GM23338 (cell line): ENCODE measurements around the gene UBALD2. TPM values are rescaled to one million over a fixed set of nuclear protein-coding genes. Genes with fewer than 3 reads are reported as not detected.
A peak's percentile ranks its signal among the peaks of the same experiment; 100 is the strongest.

ENCODE experiments used
- ATAC-seq: fragments of 200-7000 bp; cut with Tn5 transposase; 3 replicates; pipeline ENCODE4 v1.9.1; 2020
- DNase-seq: peaks from one replicate; pipeline ENCODE4 v3.0.0-alpha.2; 2015; ENCODE audit warnings: low spot score
- H2AFZ ChIP-seq: fragments of 200-600 bp; sonication (generic); 2 replicates; pipeline ENCODE4 v1.8.0; 2016; ENCODE audit warnings: antibody characterized with exemption, mild to moderate bottlenecking, moderate library complexity
- H3F3A ChIP-seq: fragments of 200-600 bp; sonication (generic); replicated peaks from 2 replicates; pipeline ENCODE4 v1.8.0; 2017; ENCODE audit warnings: antibody characterized with exemption, mixed run types, low read depth
- H3K27ac ChIP-seq: fragments of 200-600 bp; sonication (generic); 2 replicates; pipeline ENCODE4 v1.6.1; 2016; ENCODE audit warnings: low read depth
- H3K27me3 ChIP-seq: fragments of 200-600 bp; sonication (generic); 2 replicates; pipeline ENCODE4 v1.8.0; 2016; ENCODE audit warnings: mild to moderate bottlenecking, mixed run types, moderate library complexity; ENCODE audit not compliant: insufficient read depth
- H3K36me3 ChIP-seq: fragments of 200-600 bp; sonication (generic); 2 replicates; pipeline ENCODE4 v1.8.0; 2016; ENCODE audit warnings: mild to moderate bottlenecking; ENCODE audit not compliant: insufficient read depth
- H3K4me1 ChIP-seq: fragments of 200-600 bp; sonication (generic); 2 replicates; pipeline ENCODE4 v1.8.0; 2016; ENCODE audit warnings: mild to moderate bottlenecking, moderate library complexity; ENCODE audit not compliant: insufficient read depth
- H3K4me2 ChIP-seq: fragments of 200-600 bp; sonication (generic); 2 replicates; pipeline ENCODE4 v1.7.1; 2017; ENCODE audit warnings: mixed run types
- H3K4me3 ChIP-seq: fragments of 200-600 bp; sonication (generic); 2 replicates; pipeline ENCODE4 v1.6.1; 2016; ENCODE audit warnings: mixed run types
- H3K79me2 ChIP-seq: fragments of 200-600 bp; sonication (generic); replicated peaks from 2 replicates; pipeline ENCODE4 v1.8.0; 2017; ENCODE audit warnings: mild to moderate bottlenecking; ENCODE audit not compliant: insufficient read depth
- H3K9me2 ChIP-seq: fragments of 200-600 bp; sonication (generic); 2 replicates; pipeline ENCODE4 v1.8.0; 2017; ENCODE audit not compliant: insufficient read depth
- H4K20me1 ChIP-seq: fragments of 200-600 bp; sonication (generic); replicated peaks from 2 replicates; pipeline ENCODE4 v1.8.0; 2017; ENCODE audit warnings: mild to moderate bottlenecking; ENCODE audit not compliant: insufficient read depth
- H3K27ac Mint-ChIP-seq: 2 replicates; pipeline ENCODE4 v1.8.0; 2020; ENCODE audit warnings: inconsistent platforms, mild to moderate bottlenecking, moderate library complexity, mixed read lengths
- H3K27me3 Mint-ChIP-seq: 3 replicates; pipeline ENCODE4 v1.8.0; 2022; ENCODE audit warnings: low read depth, mild to moderate bottlenecking, moderate library complexity, mixed read lengths, inconsistent platforms; ENCODE audit not compliant: insufficient read depth, poor library complexity
- H3K36me3 Mint-ChIP-seq: 3 replicates; pipeline ENCODE4 v1.8.0; 2021; ENCODE audit warnings: low read depth, mild to moderate bottlenecking, inconsistent platforms, moderate library complexity, mixed read lengths
- H3K4me1 Mint-ChIP-seq: 3 replicates; pipeline ENCODE4 v1.8.0; 2020; ENCODE audit warnings: mild to moderate bottlenecking, inconsistent platforms, mixed read lengths
- H3K4me3 Mint-ChIP-seq: 3 replicates; pipeline ENCODE4 v1.8.0; 2021; ENCODE audit warnings: moderate library complexity, mild to moderate bottlenecking, inconsistent platforms, mixed read lengths
- H3K9me3 Mint-ChIP-seq: 3 replicates; pipeline ENCODE4 v1.8.0; 2020; ENCODE audit warnings: moderate library complexity, mild to moderate bottlenecking, inconsistent platforms, mixed read lengths
- CREB1 ChIP-seq: fragments of 250-450 bp; sonication (Bioruptor Pico); IDR thresholded peaks from 2 replicates; pipeline ENCODE4 v1.5.0; 2020; ENCODE audit warnings: low read depth, mild to moderate bottlenecking, moderate library complexity
- CTCF ChIP-seq, 2 experiments: fragments of 200-600 bp in 1 of 2; sonication (generic) in 1 of 2; conservative IDR thresholded peaks; 2 replicates each; pipeline versions ENCODE4 v1.5.1 to v1.6.1; 2016 to 2017; ENCODE audit warnings: antibody characterized with exemption in 2 of 2, low read depth in 2 of 2, mild to moderate bottlenecking in 2 of 2, moderate library complexity in 1 of 2
- EZH2 ChIP-seq: fragments of 200-600 bp; sonication (generic); IDR thresholded peaks from one replicate; pipeline ENCODE4 v1.8.0; 2017; ENCODE audit warnings: antibody characterized with exemption, mild to moderate bottlenecking, low read depth; ENCODE audit not compliant: unreplicated experiment
- EZH2phosphoT487 ChIP-seq: fragments of 200-600 bp; sonication (generic); IDR thresholded peaks from one replicate; pipeline ENCODE4 v1.8.1; 2018; ENCODE audit warnings: antibody characterized with exemption; ENCODE audit not compliant: unreplicated experiment
- JUNB ChIP-seq: IDR thresholded peaks from one replicate; pipeline ENCODE4 v1.6.1; 2016; ENCODE audit warnings: antibody characterized with exemption; ENCODE audit not compliant: unreplicated experiment
- NANOG ChIP-seq: IDR thresholded peaks from 2 replicates; pipeline ENCODE4 v1.6.1; 2016; ENCODE audit warnings: antibody characterized with exemption, borderline replicate concordance
- POLR2AphosphoS5 ChIP-seq: IDR thresholded peaks from 2 replicates; pipeline ENCODE4 v1.6.1; 2016; ENCODE audit warnings: antibody characterized with exemption, low read depth
- STAT1 ChIP-seq: IDR thresholded peaks from one replicate; pipeline ENCODE4 v1.6.1; 2016; ENCODE audit warnings: antibody characterized with exemption; ENCODE audit not compliant: unreplicated experiment
- ZNF114 ChIP-seq: fragments of 250-450 bp; sonication (Bioruptor Pico); IDR thresholded peaks from 2 replicates; pipeline ENCODE4 v1.5.0; 2020; ENCODE audit warnings: mild to moderate bottlenecking, moderate library complexity
- ZNF331 ChIP-seq: fragments of 250-450 bp; sonication (Bioruptor Pico); IDR thresholded peaks from 2 replicates; pipeline ENCODE4 v1.5.0; 2020; ENCODE audit warnings: low read depth, mild to moderate bottlenecking, moderate library complexity
- ZNF462 ChIP-seq: fragments of 250-450 bp; sonication (Bioruptor Pico); IDR thresholded peaks from 2 replicates; pipeline ENCODE4 v1.5.0; 2020; ENCODE audit warnings: mild to moderate bottlenecking, moderate library complexity
- polyA plus RNA-seq: library from polyadenylated mRNA; unstranded; fragments of >200 nt; fragmentation: Nextera tagmentation; extraction: Ambion mirVana; gene quantifications from 2 replicates; pipeline ENCODE4 v1.2.1, GENCODE V29; 2016
- total RNA-seq: library from RNA; depleted of rRNA; stranded (reverse); fragments of >200 nt; shearing (Covaris generic); gene quantifications from 2 replicates; pipeline ENCODE4 v1.2.3, GENCODE V29; 2014
- TF ChIP-seq, protein P1 (sequence below): IDR thresholded peaks from 2 replicates; pipeline ENCODE4 v1.6.1; 2016; ENCODE audit warnings: antibody characterized with exemption
- TF ChIP-seq, protein P2 (sequence below): IDR thresholded peaks from one replicate; pipeline ENCODE4 v1.6.1; 2018; ENCODE audit warnings: antibody characterized with exemption; ENCODE audit not compliant: unreplicated experiment

UBALD2 gene
- total and polyA plus RNA-seq, 2 experiments from 2014 or later: 2.2 to 3.1 TPM

DNA sequence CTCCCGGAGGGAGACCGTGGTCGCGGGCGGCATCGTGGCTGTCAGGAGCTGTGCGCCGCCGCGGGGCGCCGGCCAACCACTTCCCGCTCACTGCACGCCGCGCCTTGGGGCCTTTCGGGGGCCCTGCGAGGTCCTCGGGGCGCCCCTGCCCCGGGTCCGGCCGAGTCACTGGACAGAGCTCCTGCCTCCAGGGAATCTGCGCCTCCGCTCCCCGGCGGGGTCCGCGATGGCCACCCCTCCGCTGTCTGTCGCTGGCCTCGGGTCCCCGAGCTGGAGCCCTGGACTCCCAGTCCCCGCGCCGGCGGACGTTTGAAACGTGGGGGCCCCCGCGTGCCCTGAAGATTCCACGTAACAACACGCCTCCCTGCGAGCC, 42.8 kb downstream of the UBALD2 start, which contains the start of gene QRICH2:
TSS of gene QRICH2 (minus strand) at position 311 of the 373 bp plus-strand sequence. CDS start at position 33, 278 bp downstream.
- Mint-ChIP-seq H3K9me3 (no peaks in the 10 kb centered on the region), H3K27me3 (peaks cover 3% of the 10 kb centered on the region), H3K4me3 (no peak within 1 kb of the TSS), H3K27ac (no peak within 1 kb of the TSS), H3K36me3 (peaks cover 8% of the 10 kb centered on the region; the same call in 1 of the 3 replicates), H3K4me1 (no peaks in the 10 kb centered on the region)
- Histone ChIP-seq H3K4me1 (no peaks in the 10 kb centered on the region), H3F3A (0 out of 2 replicates have a peak, but pooled peaks cover 6% of the 10 kb centered on the region), H3K36me3 (0 out of 2 replicates have a peak, but pooled peaks cover 6% of the 10 kb centered on the region), H3K9me2 (no peaks in the 10 kb centered on the region), H2AFZ (no peak within 1 kb of the TSS), H4K20me1 (no peaks in the 10 kb centered on the region; the same call in 1 of the 2 replicates), H3K27me3 (no peaks in the 10 kb centered on the region), H3K79me2 (no peaks in the 10 kb centered on the region), H3K27ac (no peak within 1 kb of the TSS), H3K4me3 (no peak within 1 kb of the TSS), H3K4me2 (no peak within 1 kb of the TSS)
- TF ChIP-seq EZH2 (no peak), JUNB (no peak), ZNF462 (CRISPR knock-in tag) (no peak), CREB1 (CRISPR knock-in tag) (no peak), ZNF331 (CRISPR knock-in tag) (no peak), POLR2AphosphoS5 (no peak), NANOG (no peak), EZH2phosphoT487 (no peak), ZNF114 (no peak), STAT1 (no peak), CTCF (conservative IDR thresholded peaks at IDR 0.05; ENCODE audit: low read depth in 2 of 2) (no peak)
- TF ChIP-seq, protein P1, sequence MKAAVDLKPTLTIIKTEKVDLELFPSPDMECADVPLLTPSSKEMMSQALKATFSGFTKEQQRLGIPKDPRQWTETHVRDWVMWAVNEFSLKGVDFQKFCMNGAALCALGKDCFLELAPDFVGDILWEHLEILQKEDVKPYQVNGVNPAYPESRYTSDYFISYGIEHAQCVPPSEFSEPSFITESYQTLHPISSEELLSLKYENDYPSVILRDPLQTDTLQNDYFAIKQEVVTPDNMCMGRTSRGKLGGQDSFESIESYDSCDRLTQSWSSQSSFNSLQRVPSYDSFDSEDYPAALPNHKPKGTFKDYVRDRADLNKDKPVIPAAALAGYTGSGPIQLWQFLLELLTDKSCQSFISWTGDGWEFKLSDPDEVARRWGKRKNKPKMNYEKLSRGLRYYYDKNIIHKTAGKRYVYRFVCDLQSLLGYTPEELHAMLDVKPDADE: no peak
- TF ChIP-seq, protein P2, sequence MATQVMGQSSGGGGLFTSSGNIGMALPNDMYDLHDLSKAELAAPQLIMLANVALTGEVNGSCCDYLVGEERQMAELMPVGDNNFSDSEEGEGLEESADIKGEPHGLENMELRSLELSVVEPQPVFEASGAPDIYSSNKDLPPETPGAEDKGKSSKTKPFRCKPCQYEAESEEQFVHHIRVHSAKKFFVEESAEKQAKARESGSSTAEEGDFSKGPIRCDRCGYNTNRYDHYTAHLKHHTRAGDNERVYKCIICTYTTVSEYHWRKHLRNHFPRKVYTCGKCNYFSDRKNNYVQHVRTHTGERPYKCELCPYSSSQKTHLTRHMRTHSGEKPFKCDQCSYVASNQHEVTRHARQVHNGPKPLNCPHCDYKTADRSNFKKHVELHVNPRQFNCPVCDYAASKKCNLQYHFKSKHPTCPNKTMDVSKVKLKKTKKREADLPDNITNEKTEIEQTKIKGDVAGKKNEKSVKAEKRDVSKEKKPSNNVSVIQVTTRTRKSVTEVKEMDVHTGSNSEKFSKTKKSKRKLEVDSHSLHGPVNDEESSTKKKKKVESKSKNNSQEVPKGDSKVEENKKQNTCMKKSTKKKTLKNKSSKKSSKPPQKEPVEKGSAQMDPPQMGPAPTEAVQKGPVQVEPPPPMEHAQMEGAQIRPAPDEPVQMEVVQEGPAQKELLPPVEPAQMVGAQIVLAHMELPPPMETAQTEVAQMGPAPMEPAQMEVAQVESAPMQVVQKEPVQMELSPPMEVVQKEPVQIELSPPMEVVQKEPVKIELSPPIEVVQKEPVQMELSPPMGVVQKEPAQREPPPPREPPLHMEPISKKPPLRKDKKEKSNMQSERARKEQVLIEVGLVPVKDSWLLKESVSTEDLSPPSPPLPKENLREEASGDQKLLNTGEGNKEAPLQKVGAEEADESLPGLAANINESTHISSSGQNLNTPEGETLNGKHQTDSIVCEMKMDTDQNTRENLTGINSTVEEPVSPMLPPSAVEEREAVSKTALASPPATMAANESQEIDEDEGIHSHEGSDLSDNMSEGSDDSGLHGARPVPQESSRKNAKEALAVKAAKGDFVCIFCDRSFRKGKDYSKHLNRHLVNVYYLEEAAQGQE: no peak
- peak; percentile 26 for DNase-seq
- peak; percentile 45 for ATAC-seq
